Naive thymus-derived CD4-positive, alpha-beta T cell (primary cell): ENCODE measurements around the gene STX8. TPM values are rescaled to one million over a fixed set of nuclear protein-coding genes. Genes with fewer than 3 reads are reported as not detected.
"Not testable (repeated sequence)": the region's sequence is repeated elsewhere in the genome, so short reads cannot be mapped to it uniquely, and the experiment has no call there.

Source experiments
- ATAC-seq: fragments of 150-1000 bp; cut with Tn5 transposase; 2 replicates; pipeline ENCODE4 v1.10.0; 2021; ENCODE audit warnings: mild to moderate bottlenecking, moderate library complexity
- CTCF ChIA-PET: fragments of 350-600 bp; sonication (Branson Sonifier 250); formaldehyde crosslinking; loops from one replicate; lab custom pipeline; 2021; ENCODE audit warnings: antibody characterized with exemption; lab: Charles Lee
- POLR2A ChIA-PET: fragments of 350-600 bp; sonication (Branson Sonifier 250); formaldehyde crosslinking; loops from one replicate; lab custom pipeline; 2021; ENCODE audit warnings: antibody characterized with exemption, inconsistent platforms; lab: Charles Lee
- DNase-seq, 9 donors: peaks; one replicate each; pipeline versions ENCODE4 v3.0.0 to v3.0.0-alpha.2; 2020 to 2022; ENCODE audit warnings: mixed read lengths in 1 of 9
- H3K27ac ChIP-seq: one replicate; pipeline ENCODE4 v1.7.0; 2013; ENCODE audit warnings: mild to moderate bottlenecking, low read depth, low read length, moderate library complexity
- H3K27me3 ChIP-seq, 2 donors: one replicate each; pipeline ENCODE4 v1.7.0; 2013; ENCODE audit warnings: low read length in 2 of 2, mild to moderate bottlenecking in 2 of 2, moderate library complexity in 2 of 2; ENCODE audit not compliant: control insufficient read depth in 2 of 2, insufficient read depth in 2 of 2
- H3K36me3 ChIP-seq, 3 experiments: 1 replicate in 2 of 3; 2 replicates in 1 of 3; pipeline ENCODE4 v1.7.0; 2013; ENCODE audit warnings: low read length in 3 of 3, mild to moderate bottlenecking in 3 of 3, moderate library complexity in 1 of 3; ENCODE audit not compliant: insufficient read depth in 3 of 3, control insufficient read depth in 2 of 3
- H3K4me1 ChIP-seq, 2 donors: one replicate each; pipeline ENCODE4 v1.7.0; 2013; ENCODE audit warnings: low read length in 2 of 2, mild to moderate bottlenecking in 2 of 2, moderate library complexity in 1 of 2; ENCODE audit not compliant: control insufficient read depth in 2 of 2, insufficient read depth in 2 of 2
- H3K4me3 ChIP-seq: 2 replicates; pipeline ENCODE4 v1.7.0; 2013; ENCODE audit warnings: mild to moderate bottlenecking, low read length
- H3K9me3 ChIP-seq, 3 experiments: 1 replicate in 2 of 3; 2 replicates in 1 of 3; pipeline ENCODE4 v1.7.0; 2013; ENCODE audit warnings: low read length in 3 of 3; ENCODE audit not compliant: control insufficient read depth in 2 of 3
- H3K27ac Mint-ChIP-seq, 9 donors: one replicate each; pipeline ENCODE4 v1.8.0; 2020 to 2022; ENCODE audit warnings: mixed read lengths in 9 of 9, mild to moderate bottlenecking in 8 of 9, moderate library complexity in 5 of 9, inconsistent platforms in 2 of 9
- H3K27me3 Mint-ChIP-seq, 5 donors: one replicate each; pipeline ENCODE4 v1.8.0; 2021 to 2022; ENCODE audit warnings: mixed read lengths in 5 of 5, mild to moderate bottlenecking in 1 of 5
- H3K36me3 Mint-ChIP-seq, 5 donors: one replicate each; pipeline ENCODE4 v1.8.0; 2020 to 2022; ENCODE audit warnings: mixed read lengths in 5 of 5, mild to moderate bottlenecking in 3 of 5, inconsistent platforms in 1 of 5
- H3K4me1 Mint-ChIP-seq, 7 donors: one replicate each; pipeline ENCODE4 v1.8.0; 2020 to 2022; ENCODE audit warnings: mixed read lengths in 7 of 7, mild to moderate bottlenecking in 3 of 7, inconsistent platforms in 1 of 7
- H3K4me3 Mint-ChIP-seq, 10 donors: one replicate each; pipeline ENCODE4 v1.8.0; 2020 to 2022; ENCODE audit warnings: mild to moderate bottlenecking in 10 of 10, mixed read lengths in 10 of 10, moderate library complexity in 6 of 10, inconsistent platforms in 2 of 10
- H3K9me3 Mint-ChIP-seq, 11 donors: one replicate each; pipeline ENCODE4 v1.8.0; 2020 to 2022; ENCODE audit warnings: mixed read lengths in 11 of 11, mild to moderate bottlenecking in 4 of 11, inconsistent platforms in 1 of 11, moderate library complexity in 1 of 11
- intact Hi-C, 2 donors: fragments of 100-400 bp; cut with micrococcal nuclease; formaldehyde crosslinking; loops; one replicate each; pipeline ENCODE4 v1.15.1; 2023
- polyA plus RNA-seq, 2 donors: library from polyadenylated mRNA; unstranded; fragments of 300-500 nt; fragmentation: Illumina TruSeq; gene quantifications; one replicate each; pipeline ENCODE4 v1.2.3, GENCODE V29; 2021
- total RNA-seq, 6 experiments: library from RNA in 5 of 6; stranded (reverse) in 5 of 6; gene quantifications; 1 replicate in 5 of 6; 2 replicates in 1 of 6; pipeline ENCODE4 v1.2.3 and lab custom pipeline; 2021 to 2026

Gene STX8
- total and polyA plus RNA-seq, 7 experiments from 2014 or later: 45.1 to 116 (median 67.5) TPM

GRCh38 chr17:9576521-9577372, 1.1 kb upstream of the STX8 start, which contains the start of gene CFAP52:
TSS of gene CFAP52 (plus strand) at chr17:9576642. CDS start at chr17:9576696, 54 bp downstream.
- Histone ChIP-seq H3K4me3 (peak within 1 kb of the TSS; percentile 89), H3K36me3 (peaks cover 0 to 6% (median 0%) of the 10 kb centered on the region in 3 experiments), H3K9me3 (no peaks in the 10 kb centered on the region), H3K27ac (peak within 1 kb of the TSS; percentile 67), H3K27me3 (no peaks in the 10 kb centered on the region), H3K4me1 (peaks cover 0 to 10% of the 10 kb centered on the region in 2 donors)
- H3K9me3 Mint-ChIP-seq: no peaks in the 10 kb centered on the region
- intact Hi-C loops: loop anchor here (5.0 to 10.0 kb wide), 2 partner anchors 78 to 1121 kb away; partner anchors contain the start of genes ADPRM (in 1 of the 2) and SCO1 (in 1 of the 2)
- H3K27me3 Mint-ChIP-seq: peaks cover 0 to 3% (median 0%) of the 10 kb centered on the region in 5 donors
- POLR2A ChIA-PET: interaction anchor here (0.6 to 0.7 kb wide), 2 partner anchors 634 to 1327 kb away, joined by 3 to 7 read pairs; no protein-coding TSS in a partner anchor
- CTCF ChIA-PET: interaction anchor here (1.0 kb wide), 1 partner anchor 9 kb away, joined by 3 read pairs; no protein-coding TSS in a partner anchor
- no peaks in the 10 kb centered on the region for H3K36me3 Mint-ChIP-seq
- ATAC-seq (peak; percentile 75), DNase-seq (peak; percentile 59 to 77 (median 72))
- peak within 1 kb of the TSS; percentile 97 to 100 (median 99) for H3K4me3 Mint-ChIP-seq
- peak within 1 kb of the TSS; percentile 82 to 94 (median 92) for H3K27ac Mint-ChIP-seq
- peaks cover 17 to 33% (median 30%) of the 10 kb centered on the region in 7 donors for H3K4me1 Mint-ChIP-seq

DNA sequence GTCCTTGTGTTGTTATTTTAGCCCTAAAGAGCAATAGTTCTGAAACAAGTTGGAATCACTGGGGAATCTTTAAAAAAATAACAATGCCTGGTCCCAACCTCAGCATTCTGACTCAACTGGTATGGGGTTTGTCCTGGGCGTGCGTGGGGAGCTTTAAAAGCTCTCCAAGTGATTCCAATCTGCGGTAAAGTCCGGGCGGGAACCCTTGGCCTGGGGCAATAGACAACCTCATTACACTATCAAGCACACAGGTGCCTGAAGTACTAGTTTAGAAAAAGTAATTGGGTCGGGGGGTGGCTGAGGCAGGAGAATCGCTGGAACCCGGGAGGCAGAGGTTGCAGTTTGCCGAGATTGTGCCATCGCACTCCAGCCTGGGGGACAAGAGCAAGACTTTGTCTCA, 4.4 kb downstream of the STX8 start:
- Histone ChIP-seq H3K9me3 (no peaks in the 10 kb centered on the region), H3K4me3 (no peak overlapping the region), H3K36me3 (peaks cover 0 to 16% (median 0%) of the 10 kb centered on the region in 3 experiments), H3K27me3 (no peaks in the 10 kb centered on the region), H3K27ac (no peak overlapping the region), H3K4me1 (peaks cover 1 to 7% of the 10 kb centered on the region in 2 donors)
- Mint-ChIP-seq H3K27ac (peak overlapping the region in 3 of 9 donors; percentile 0 to 46 (median 7)), H3K27me3 (no peaks in the 10 kb centered on the region), H3K36me3 (peaks cover 5 to 27% (median 10%) of the 10 kb centered on the region in 5 donors), H3K4me3 (no peak overlapping the region), H3K9me3 (no peaks in the 10 kb centered on the region), H3K4me1 (peaks cover 15 to 39% (median 32%) of the 10 kb centered on the region in 7 donors)
- ChIA-PET CTCF (no interaction called here), POLR2A (no interaction called here)
- no peak for ATAC-seq
- DNase-seq: no peak
- intact Hi-C loops: loop anchor here in 1 of 2 donors (10.0 kb wide), 1 partner anchor 84 kb away; no protein-coding TSS in a partner anchor

DNA sequence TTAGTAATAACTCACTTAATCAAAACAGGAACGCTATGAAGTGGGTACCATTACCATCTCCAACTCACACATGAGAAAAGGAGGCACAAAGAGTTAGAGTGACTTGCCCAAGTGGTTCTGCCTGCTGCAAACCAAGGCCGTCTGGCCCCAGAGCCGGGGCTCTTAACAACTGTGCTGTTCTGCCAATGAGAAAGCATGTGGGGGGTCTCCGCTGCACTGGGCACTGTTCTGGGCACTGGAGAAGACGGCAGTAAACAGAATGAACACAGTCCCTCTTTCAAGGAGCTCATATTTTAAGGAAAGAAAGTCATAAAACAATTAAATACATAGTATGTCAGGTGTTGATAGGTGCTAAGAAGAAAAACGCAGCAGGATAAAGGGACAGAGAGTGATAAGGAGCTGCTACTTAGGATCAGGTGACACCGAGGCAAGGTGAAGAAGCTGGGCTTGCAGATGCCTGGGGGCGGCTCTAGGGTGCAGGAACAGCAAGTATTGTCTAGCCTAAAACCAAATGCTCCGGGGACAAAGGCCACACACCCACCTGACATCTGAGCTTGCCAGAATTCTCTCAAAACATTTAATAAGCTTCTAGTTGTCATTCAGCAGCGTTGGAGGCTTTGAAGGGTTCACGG, 6.5 kb downstream of the STX8 start:
- Mint-ChIP-seq H3K36me3 (peaks cover 14 to 41% (median 19%) of the 10 kb centered on the region in 5 donors), H3K9me3 (no peaks in the 10 kb centered on the region), H3K27ac (peak overlapping the region in 4 of 9 donors; percentile 3 to 48 (median 33)), H3K4me3 (no peak overlapping the region), H3K4me1 (peaks cover 25 to 49% (median 43%) of the 10 kb centered on the region in 7 donors), H3K27me3 (no peaks in the 10 kb centered on the region)
- DNase-seq (no peak), ATAC-seq (no peak)
- CTCF ChIA-PET: no interaction called here
- no peak overlapping the region for H3K4me3 ChIP-seq
- no peaks in the 10 kb centered on the region for H3K9me3 ChIP-seq
- peaks cover 0 to 9% of the 10 kb centered on the region in 2 donors for H3K4me1 ChIP-seq
- H3K27me3 ChIP-seq: no peaks in the 10 kb centered on the region
- H3K36me3 ChIP-seq: peaks cover 0 to 10% (median 0%) of the 10 kb centered on the region in 3 experiments
- intact Hi-C loops: no loop called here
- no peak overlapping the region for H3K27ac ChIP-seq
- POLR2A ChIA-PET: interaction anchor here (1.0 kb wide), 1 partner anchor 54 kb away, joined by 3 read pairs; no protein-coding TSS in a partner anchor

DNA sequence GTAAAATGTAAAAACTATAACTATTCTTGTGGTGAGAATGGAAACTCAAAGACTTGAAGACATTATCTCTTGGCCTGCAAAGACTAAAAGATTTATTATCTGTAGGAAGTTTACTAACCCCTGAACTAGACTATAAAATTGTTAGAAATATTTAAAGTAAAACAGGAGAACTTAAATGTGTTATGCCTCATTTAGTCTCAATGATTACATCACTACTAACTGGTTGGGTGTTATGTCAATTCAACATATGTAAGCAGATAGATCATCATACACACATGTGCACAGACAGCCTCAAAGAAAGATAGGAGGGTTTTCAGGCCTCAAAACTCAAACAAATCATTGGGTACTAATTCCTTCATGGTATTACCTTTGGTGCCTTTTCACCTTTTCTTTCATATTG, 7.6 kb downstream of the STX8 start:
- ChIA-PET POLR2A (no interaction called here), CTCF (no interaction called here)
- peak overlapping the region in 2 of 9 donors; percentile 15 to 76 for H3K27ac Mint-ChIP-seq
- H3K9me3 Mint-ChIP-seq: no peaks in the 10 kb centered on the region
- no peak for DNase-seq
- H3K4me3 Mint-ChIP-seq: no peak overlapping the region
- no peak for ATAC-seq
- H3K36me3 Mint-ChIP-seq: peaks cover 18 to 50% (median 23%) of the 10 kb centered on the region in 5 donors
- Histone ChIP-seq H3K9me3 (no peaks in the 10 kb centered on the region), H3K27me3 (no peaks in the 10 kb centered on the region), H3K36me3 (peaks cover 0 to 10% (median 0%) of the 10 kb centered on the region in 3 experiments), H3K27ac (no peak overlapping the region), H3K4me3 (no peak overlapping the region), H3K4me1 (peaks cover 0 to 9% of the 10 kb centered on the region in 2 donors)
- intact Hi-C loops: no loop called here
- H3K4me1 Mint-ChIP-seq: peaks cover 24 to 48% (median 43%) of the 10 kb centered on the region in 7 donors
- H3K27me3 Mint-ChIP-seq: no peaks in the 10 kb centered on the region

GRCh38 chr17:9566739-9567138, 8.9 kb downstream of the STX8 start:
- peak overlapping the region in 6 of 9 donors; percentile 3 to 71 (median 31) for H3K27ac Mint-ChIP-seq
- CTCF ChIA-PET, H3K27me3 Mint-ChIP-seq, H3K27me3 ChIP-seq, DNase-seq, H3K4me1 ChIP-seq, H3K9me3 Mint-ChIP-seq, intact Hi-C loops, H3K4me3 ChIP-seq, POLR2A ChIA-PET, ATAC-seq, H3K9me3 ChIP-seq, H3K27ac ChIP-seq: not testable (repeated sequence)
- H3K36me3 Mint-ChIP-seq: peaks cover 18 to 57% (median 30%) of the 10 kb centered on the region in 5 donors
- peaks cover 0 to 10% (median 0%) of the 10 kb centered on the region in 3 experiments for H3K36me3 ChIP-seq
- peak overlapping the region in 1 of 10 donors; percentile 12 for H3K4me3 Mint-ChIP-seq
- H3K4me1 Mint-ChIP-seq: peaks cover 24 to 50% (median 44%) of the 10 kb centered on the region in 7 donors

DNA sequence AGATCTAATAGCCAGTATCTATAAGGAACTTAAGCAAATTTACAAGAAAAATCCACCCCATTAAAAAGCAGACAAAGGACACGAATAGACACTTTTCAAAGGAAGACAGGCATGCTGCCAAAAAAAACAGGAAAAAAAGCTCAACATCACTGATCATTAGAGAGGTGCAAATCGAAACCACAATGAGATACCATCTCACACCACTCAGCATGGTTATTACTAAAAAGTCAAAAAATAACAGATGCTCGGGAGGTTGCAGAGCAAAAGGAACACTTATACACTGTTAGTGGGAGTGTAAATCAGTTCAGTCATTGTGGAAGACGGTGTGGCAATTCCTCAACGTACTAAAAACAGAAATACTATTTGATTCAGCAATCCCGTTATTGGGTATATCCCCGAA, 9.6 kb downstream of the STX8 start:
- DNase-seq (peak in 2 of 9 donors; percentile 10 to 15), ATAC-seq (no peak)
- H3K4me1 Mint-ChIP-seq: peaks cover 24 to 50% (median 44%) of the 10 kb centered on the region in 7 donors
- H3K4me3 Mint-ChIP-seq: peak overlapping the region in 9 of 10 donors; percentile 19 to 74 (median 64)
- H3K9me3 Mint-ChIP-seq: no peaks in the 10 kb centered on the region
- no peaks in the 10 kb centered on the region for H3K27me3 Mint-ChIP-seq
- ChIA-PET POLR2A (no interaction called here), CTCF (interaction anchor here (1.1 kb wide), 2 partner anchors 9 to 13 kb away, joined by 3 read pairs; no protein-coding TSS in a partner anchor)
- Histone ChIP-seq H3K9me3 (no peaks in the 10 kb centered on the region), H3K36me3 (peaks cover 0 to 10% (median 0%) of the 10 kb centered on the region in 3 experiments), H3K4me1 (peaks cover 3 to 9% of the 10 kb centered on the region in 2 donors), H3K27me3 (no peaks in the 10 kb centered on the region), H3K4me3 (peak overlapping the region; percentile 43), H3K27ac (no peak overlapping the region)
- intact Hi-C loops: no loop called here
- peaks cover 18 to 57% (median 30%) of the 10 kb centered on the region in 5 donors for H3K36me3 Mint-ChIP-seq
- peak overlapping the region; percentile 11 to 75 (median 52) for H3K27ac Mint-ChIP-seq
